VCaP (cell line): ENCODE results near the gene IQCK.

Source experiments
- H3K27ac ChIP-seq: fragments of 450-650 bp; 2 replicates; pipeline ENCODE4 v1.5.1; 2017
- CTCF ChIP-seq: fragments of 450-650 bp; conservative IDR thresholded peaks from 2 replicates; pipeline ENCODE4 v1.5.1; 2017; ENCODE audit warnings: mild to moderate bottlenecking, moderate library complexity

The IQCK gene

GRCh38 chr16:19712418-19713058 is 5.5 kb upstream of the IQCK start:
- TF ChIP-seq CTCF, result no peak
- H3K27ac ChIP-seq, result no peak overlapping the region

- no peak overlapping the region for H3K27ac ChIP-seq
- no peak for TF ChIP-seq CTCF
Observed at GRCh38 chr16:19713697-19714096, 4.4 kb upstream of the IQCK start.

GRCh38 chr16:19715566-19715965 is 2.5 kb upstream of the IQCK start:
- peak overlapping the region; percentile 71 for H3K27ac ChIP-seq
- no peak for TF ChIP-seq CTCF

GRCh38 chr16:19716183-19716582 is 1.9 kb upstream of the IQCK start:
- no peak for TF ChIP-seq CTCF
- peak overlapping the region; percentile 71 for H3K27ac ChIP-seq

GRCh38 chr16:19716728-19717127 is 1.3 kb upstream of the IQCK start:
- H3K27ac ChIP-seq, result peak overlapping the region; percentile 71

- no peak for TF ChIP-seq CTCF
- H3K27ac ChIP-seq, result peak overlapping the region; percentile 71
Observed at GRCh38 chr16:19717314-19717713, 757 bp upstream of the IQCK start.

- peak overlapping the region; percentile 71 for H3K27ac ChIP-seq
Observed at GRCh38 chr16:19718624-19718965, 524 bp downstream of the IQCK start.

More at GRCh38 chr16:19718624-19718965, 524 bp downstream of the IQCK start:
- TF ChIP-seq CTCF, result no peak
